ENCODE data around the gene FBXO8. TPM values are rescaled to one million over a fixed set of nuclear protein-coding genes. Genes with fewer than 3 reads are reported as not detected.
"Not testable (repeated sequence)": the region's sequence is repeated elsewhere in the genome, so short reads cannot be mapped to it uniquely, and the experiment has no call there.

Gene FBXO8
- total RNA-seq, 1 experiment from 2014 or later: 11.5 TPM

- DNase-seq (ENCODE audit: low read depth): peak; percentile 80
Measured at GRCh38 chr4:174282836-174283506, 496 bp downstream of the FBXO8 start.

GRCh38 chr4:174281901-174282300 is 1.6 kb downstream of the FBXO8 start:
- DNase-seq (ENCODE audit: low read depth): no peak

DNA sequence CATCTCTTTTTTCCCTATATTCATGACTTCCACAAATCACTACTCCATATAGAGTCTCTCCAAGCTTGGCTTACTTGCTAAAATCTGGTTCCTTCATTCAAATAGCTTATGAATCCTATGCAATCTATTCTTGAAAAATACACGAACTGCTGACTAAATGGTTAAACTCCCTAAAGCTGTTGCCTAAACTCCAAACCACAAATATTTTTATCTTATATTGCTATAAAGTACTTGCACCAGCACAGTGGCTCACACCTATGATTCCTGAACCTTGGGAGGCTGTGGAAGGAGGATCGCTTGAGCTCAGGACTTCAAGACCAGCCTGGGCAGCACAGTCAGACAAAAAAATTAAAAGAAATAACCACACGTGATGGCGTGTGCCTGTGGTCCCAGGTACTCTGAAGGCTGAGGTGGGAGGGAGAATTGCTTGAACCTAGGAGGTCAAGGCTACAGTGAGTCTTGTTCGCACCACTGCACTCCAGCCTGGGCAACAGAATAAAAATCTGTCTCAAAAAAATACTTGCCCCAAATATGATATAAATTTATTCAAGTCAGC is 2.2 kb downstream of the FBXO8 start:
- DNase-seq (ENCODE audit: low read depth): no peak

DNA sequence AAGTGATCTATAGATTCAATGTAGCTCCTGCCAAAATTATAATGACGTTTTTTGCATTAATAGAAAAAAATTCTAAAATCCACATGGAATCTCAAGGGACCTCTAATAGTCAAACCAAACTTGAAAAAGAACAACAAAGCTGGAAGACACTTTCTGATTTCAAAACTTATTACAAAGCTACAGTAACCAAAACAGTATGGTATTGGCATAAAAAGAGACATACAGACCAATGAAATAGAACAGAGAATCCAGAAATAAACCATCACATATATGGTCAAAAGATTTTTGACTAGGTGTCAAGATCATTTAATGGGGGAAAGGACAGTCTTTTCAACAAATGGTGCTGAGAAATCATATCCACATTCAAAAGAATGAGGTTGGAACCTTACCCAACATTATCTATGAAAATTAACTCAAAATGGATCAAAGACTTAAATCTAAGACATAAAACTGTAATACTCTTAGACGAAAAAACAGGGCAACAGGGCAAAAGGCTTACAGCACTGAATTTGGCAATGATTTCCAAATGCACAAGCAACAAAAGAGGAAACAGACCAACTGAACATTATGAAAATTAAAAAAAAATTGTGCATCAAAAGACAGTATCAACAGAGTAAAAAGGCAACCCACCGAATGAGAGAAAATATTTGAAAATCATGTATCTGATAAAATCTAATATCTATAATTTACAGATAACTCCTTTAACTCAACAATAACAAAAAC is 3.9 kb downstream of the FBXO8 start:
- no peak for DNase-seq (ENCODE audit: low read depth)

DNA sequence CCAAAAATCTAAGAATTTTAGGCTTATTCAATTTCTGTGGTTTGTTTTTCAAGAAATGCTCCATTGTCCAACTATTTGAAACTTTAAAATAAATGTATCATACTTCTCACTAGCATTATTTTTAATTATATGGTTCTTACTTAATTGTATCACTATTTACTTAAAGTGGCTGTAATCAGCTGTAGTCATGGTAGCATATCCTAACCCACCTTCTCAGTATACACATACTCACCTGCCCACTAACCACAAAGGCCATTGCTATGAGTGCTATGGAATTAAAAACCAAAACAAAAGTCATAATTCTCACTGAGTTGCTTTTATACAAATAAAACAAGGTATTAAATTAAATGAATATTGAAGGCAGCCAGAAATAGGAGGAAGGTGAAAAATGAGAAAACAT is 5.0 kb downstream of the FBXO8 start:
- no peak for DNase-seq (ENCODE audit: low read depth)

- DNase-seq (ENCODE audit: low read depth): no peak
Measured at GRCh38 chr4:174277433-174277832, 6.0 kb downstream of the FBXO8 start.

- no peak for DNase-seq (ENCODE audit: low read depth)
Measured at GRCh38 chr4:174275101-174275500, 8.4 kb downstream of the FBXO8 start.

DNA sequence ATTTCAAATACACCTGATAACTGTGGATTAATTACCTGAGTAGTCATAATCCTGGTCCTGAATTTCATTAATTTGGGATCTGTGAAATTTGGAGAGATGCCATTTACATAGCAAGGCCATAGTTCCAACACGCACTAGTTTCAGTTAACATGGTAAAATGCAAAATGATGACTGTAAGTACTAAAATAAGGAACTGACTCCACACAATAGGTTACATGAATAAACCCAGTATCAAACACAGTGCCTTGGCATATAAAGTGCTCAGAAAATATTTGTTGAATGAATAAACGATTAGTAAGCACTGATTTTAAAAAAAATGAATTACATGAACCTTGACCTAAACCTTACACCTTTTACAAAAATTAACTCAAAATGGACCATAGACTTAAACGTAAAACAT is 9.0 kb downstream of the FBXO8 start:
- no peak for DNase-seq (ENCODE audit: low read depth)

DNA sequence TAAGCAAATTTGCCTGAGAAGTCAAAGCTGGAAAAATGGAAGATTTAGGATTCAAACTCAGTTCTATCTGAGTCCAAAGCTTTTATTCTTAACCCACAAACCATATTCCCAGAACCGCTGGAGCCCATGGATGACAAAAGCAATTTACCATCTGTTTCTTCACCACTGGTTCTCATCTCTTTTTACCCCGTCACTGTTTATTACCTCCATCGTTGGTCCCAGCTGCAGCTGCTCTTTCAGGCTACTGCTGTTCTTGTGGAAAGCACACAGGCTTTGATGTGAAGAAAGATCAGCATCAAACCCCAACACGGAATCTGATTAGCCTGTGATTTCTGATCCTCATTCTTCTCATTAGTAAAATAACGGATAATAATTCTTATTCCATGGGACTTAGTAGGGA is 9.5 kb downstream of the FBXO8 start:
- DNase-seq (ENCODE audit: low read depth): no peak

- no peak for DNase-seq (ENCODE audit: low read depth)
Measured at GRCh38 chr4:174266416-174266815, 17.1 kb downstream of the FBXO8 start.

- no peak for DNase-seq (ENCODE audit: low read depth)
Measured at GRCh38 chr4:174265916-174266315, 17.6 kb downstream of the FBXO8 start.

DNA sequence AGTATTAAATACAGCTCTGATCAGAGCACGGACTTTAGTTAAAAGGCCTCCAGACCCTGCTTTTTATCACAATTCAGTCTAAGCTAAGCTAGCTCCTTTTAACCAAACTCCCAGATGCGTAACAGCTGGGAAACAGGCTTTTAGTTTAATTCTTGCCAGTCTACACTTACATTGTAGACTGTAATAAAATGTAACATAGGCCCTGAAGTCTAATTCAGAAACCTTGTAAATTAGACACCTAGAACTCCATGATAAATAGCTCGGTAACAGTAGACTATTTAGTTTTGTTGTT is 20.1 kb downstream of the FBXO8 start:
- DNase-seq (ENCODE audit: low read depth): no peak

DNA sequence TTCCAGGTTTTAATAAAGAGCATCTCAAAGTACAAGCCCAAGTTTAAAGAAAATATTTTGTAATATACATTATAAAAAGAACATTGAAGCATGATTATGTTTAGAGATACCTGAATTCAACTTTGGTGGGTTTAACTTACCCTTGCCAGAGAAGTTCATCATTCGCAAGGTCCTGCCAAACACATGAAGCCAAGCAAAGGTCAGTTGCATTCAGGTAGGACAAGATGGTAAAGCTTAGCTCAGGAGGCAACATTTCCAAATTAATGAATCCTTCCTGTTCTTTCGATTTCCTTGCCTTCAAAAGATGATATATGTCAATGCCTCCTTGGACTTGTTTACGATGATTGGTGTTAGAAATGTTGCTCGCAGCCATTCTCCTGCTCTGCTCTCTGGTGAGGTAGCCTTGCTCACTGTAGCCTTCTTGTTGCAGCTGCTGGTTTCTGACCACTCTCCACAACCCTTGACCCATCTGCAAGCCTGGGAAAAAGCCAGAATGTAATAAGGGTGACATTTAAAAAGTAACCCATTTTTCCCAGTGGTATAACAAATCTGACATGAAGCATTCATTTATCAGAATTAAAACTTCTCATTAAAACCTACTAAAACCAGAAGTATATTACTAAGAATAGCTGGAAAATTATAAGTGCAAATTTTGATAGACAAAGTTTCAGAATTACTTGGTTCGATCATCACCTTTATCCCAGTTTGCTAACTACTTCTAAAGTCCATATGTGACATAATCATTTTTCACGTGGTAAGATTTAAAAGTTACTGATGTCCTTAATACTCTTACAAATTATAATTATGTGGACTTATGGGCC is 20.6 kb downstream of the FBXO8 start:
- DNase-seq (ENCODE audit: low read depth): no peak

GRCh38 chr4:174261432-174261831 is 22.0 kb downstream of the FBXO8 start:
- DNase-seq (ENCODE audit: low read depth): not testable (repeated sequence)

DNA sequence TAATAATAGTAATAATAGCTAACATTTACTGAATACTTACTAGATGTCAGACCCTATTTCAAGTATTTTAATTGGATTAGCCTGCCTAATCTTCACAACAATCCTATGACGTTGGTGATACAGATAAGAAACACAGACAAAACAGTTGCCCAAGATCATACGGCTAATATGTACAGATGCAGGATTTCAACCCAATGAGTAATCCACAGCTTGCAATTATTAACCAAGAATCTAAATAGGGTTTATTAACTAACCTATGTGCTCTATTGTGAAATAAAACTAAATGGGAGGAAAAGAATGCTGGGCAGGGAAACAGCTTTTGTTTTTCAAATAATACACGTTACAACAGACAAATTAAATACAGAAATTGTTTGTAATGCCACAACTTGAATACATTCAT is 23.4 kb downstream of the FBXO8 start:
- no peak for DNase-seq (ENCODE audit: low read depth)

GRCh38 chr4:174259580-174259979 is 23.9 kb downstream of the FBXO8 start:
- DNase-seq (ENCODE audit: low read depth): no peak

GRCh38 chr4:174256277-174256713 is 27.2 kb downstream of the FBXO8 start:
- no peak for DNase-seq (ENCODE audit: low read depth)

DNA sequence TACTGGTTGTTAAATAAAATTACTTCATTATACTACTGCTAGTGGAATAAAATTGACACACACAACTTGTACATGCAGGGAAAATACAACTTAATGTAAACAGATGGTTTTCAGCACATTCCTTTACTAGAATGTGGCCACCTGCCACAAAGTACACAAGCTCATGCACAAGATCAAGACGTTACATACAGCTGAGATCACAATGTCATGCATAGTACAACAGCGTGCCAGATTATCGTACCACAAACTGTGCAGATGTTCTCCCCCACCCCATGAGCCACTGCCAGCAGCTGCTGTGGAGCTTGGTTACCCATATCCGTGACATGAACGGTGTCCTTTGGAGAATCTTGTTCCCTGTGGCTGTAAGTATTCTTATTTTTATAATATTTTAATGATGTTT is 27.7 kb downstream of the FBXO8 start:
- DNase-seq (ENCODE audit: low read depth): peak; percentile 22

GRCh38 chr4:174255374-174255773 is 28.1 kb downstream of the FBXO8 start:
- no peak for DNase-seq (ENCODE audit: low read depth)

- no peak for DNase-seq (ENCODE audit: low read depth)
Measured at GRCh38 chr4:174254613-174255012, 28.9 kb downstream of the FBXO8 start.

- DNase-seq (ENCODE audit: low read depth): no peak
Measured at GRCh38 chr4:174252412-174252811, 31.1 kb downstream of the FBXO8 start.

GRCh38 chr4:174248407-174248806 is 35.1 kb downstream of the FBXO8 start:
- DNase-seq (ENCODE audit: low read depth): no peak

DNA sequence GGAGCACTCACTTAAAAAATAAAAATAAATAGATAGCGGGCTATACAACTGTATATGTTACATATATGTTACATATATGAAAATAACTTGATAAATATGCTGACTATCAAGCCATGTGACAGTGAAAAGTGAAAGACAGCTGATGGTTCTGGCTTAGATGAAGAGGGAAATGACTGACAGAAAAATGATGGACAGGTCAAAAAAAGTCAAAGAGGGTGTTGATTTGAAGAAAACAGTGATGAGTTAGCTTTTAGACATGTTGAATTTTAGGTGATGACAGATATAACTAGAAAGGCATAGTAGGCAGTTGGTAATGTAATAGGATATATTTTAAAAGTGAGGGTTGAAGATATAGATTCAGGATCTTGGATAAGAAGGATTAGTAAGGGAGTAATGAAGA is 37.8 kb downstream of the FBXO8 start:
- no peak for DNase-seq (ENCODE audit: low read depth)
